Keratinocyte (primary cell): ENCODE measurements around the gene SLC22A14. TPM values are rescaled to one million over a fixed set of nuclear protein-coding genes. Genes with fewer than 3 reads are reported as not detected.

Experiments
- DNase-seq: peaks from one replicate; pipeline ENCODE4 v3.0.0-alpha.2; 2011; ENCODE audit warnings: low read depth, missing footprints, low spot score
- FAIRE-seq: peaks from 2 replicates; lab custom pipeline; 2011; peaks lifted over from hg19 to GRCh38; lab: Jason Lieb, UNC
- H2AFZ ChIP-seq: 2 replicates; pipeline ENCODE4 v1.6.0; 2012; ENCODE audit warnings: low read length, control low read depth, inconsistent platforms; ENCODE audit not compliant: control insufficient read depth
- H3K27ac ChIP-seq: 2 replicates; pipeline ENCODE4 v1.5.1; 2011; ENCODE audit warnings: low read length; ENCODE audit not compliant: control insufficient read depth, insufficient read depth
- H3K27me3 ChIP-seq: 3 replicates; pipeline ENCODE4 v1.6.0; 2011; ENCODE audit warnings: low read length; ENCODE audit not compliant: control insufficient read depth, insufficient read depth; ENCODE audit errors: extremely low read depth
- H3K36me3 ChIP-seq, 2 experiments: 2 replicates in 1 of 2; 3 replicates in 1 of 2; pipeline ENCODE4 v1.5.1; 2011; ENCODE audit warnings: low read length in 2 of 2, mild to moderate bottlenecking in 1 of 2; ENCODE audit not compliant: control insufficient read depth in 2 of 2, insufficient read depth in 2 of 2; ENCODE audit errors: extremely low read depth in 1 of 2
- H3K4me1 ChIP-seq: 3 replicates; pipeline ENCODE4 v1.5.1; 2011; ENCODE audit warnings: low read length; ENCODE audit not compliant: control insufficient read depth, insufficient read depth; ENCODE audit errors: extremely low read depth
- H3K4me2 ChIP-seq: 3 replicates; pipeline ENCODE4 v1.6.0; 2011; ENCODE audit warnings: low read depth, low read length; ENCODE audit not compliant: control insufficient read depth, insufficient read depth; ENCODE audit errors: extremely low read depth
- H3K4me3 ChIP-seq, 3 experiments: fragments of 200-600 bp in 1 of 3; sonication (generic) in 1 of 3; 2 replicates in 2 of 3; 3 replicates in 1 of 3; pipeline ENCODE4 v1.5.1; 2011 to 2016; ENCODE audit warnings: low read length in 3 of 3, mild to moderate bottlenecking in 3 of 3, control low read depth in 2 of 3, inconsistent platforms in 1 of 3, low read depth in 1 of 3, mixed read lengths in 1 of 3, mixed run types in 1 of 3, moderate library complexity in 1 of 3; ENCODE audit not compliant: control insufficient read depth in 2 of 3, insufficient read depth in 2 of 3; ENCODE audit errors: extremely low read depth in 1 of 3
- H3K79me2 ChIP-seq: 2 replicates; pipeline ENCODE4 v1.6.0; 2012; ENCODE audit warnings: low read length; ENCODE audit not compliant: control insufficient read depth, insufficient read depth
- H3K9ac ChIP-seq: 3 replicates; pipeline ENCODE4 v1.6.0; 2011; ENCODE audit warnings: low read length; ENCODE audit not compliant: control insufficient read depth, insufficient read depth; ENCODE audit errors: extremely low read depth
- H3K9me1 ChIP-seq: 3 replicates; pipeline ENCODE4 v1.6.0; 2011; ENCODE audit warnings: low read length; ENCODE audit not compliant: control insufficient read depth, insufficient read depth; ENCODE audit errors: extremely low read depth
- H3K9me3 ChIP-seq: 2 replicates; pipeline ENCODE4 v1.5.1; 2012; ENCODE audit warnings: low read depth, low read length; ENCODE audit not compliant: control insufficient read depth
- H4K20me1 ChIP-seq: 3 replicates; pipeline ENCODE4 v1.6.0; 2011; ENCODE audit warnings: low read length; ENCODE audit not compliant: control insufficient read depth, insufficient read depth; ENCODE audit errors: extremely low read depth
- EZH2 ChIP-seq: IDR thresholded peaks from one replicate; pipeline ENCODE4 v1.6.1; 2012; ENCODE audit warnings: inconsistent platforms, mild to moderate bottlenecking, low read length, moderate library complexity
- dilution Hi-C: fragments of 300-500 bp; cut with MboI; formaldehyde crosslinking; loops from one replicate; pipeline ENCODE4 v1.7.0; 2020; ENCODE audit warnings: low sequenced_read_pairs; ENCODE audit not compliant: extremely low pct_ligation_motif_present
- polyA minus RNA-seq, 3 experiments: library from RNA; depleted of rRNA, polyadenylated mRNA; stranded (reverse); fragments of >200 nt; gene quantifications; 1 replicate in 1 of 3; 2 replicates in 1 of 3; 3 replicates in 1 of 3; pipeline ENCODE4 v1.2.3, GENCODE V29; 2011
- polyA plus RNA-seq, 5 experiments: library from polyadenylated mRNA; depleted of rRNA in 3 of 5; stranded (reverse) in 3 of 5; stranded (forward) in 1 of 5; unstranded in 1 of 5; fragments of >200 nt; gene quantifications; 1 replicate in 1 of 5; 2 replicates in 3 of 5; 3 replicates in 1 of 5; pipeline versions ENCODE4 v1.2.1 to v1.2.3, GENCODE V29; 2011 to 2012; ENCODE audit warnings: missing spikeins in 2 of 5, low read depth in 1 of 5, low replicate concordance in 1 of 5
- TF ChIP-seq, protein P1 (sequence below), 3 experiments: IDR thresholded peaks in 1 of 3; conservative IDR thresholded peaks in 1 of 3; optimal IDR thresholded peaks in 1 of 3; 2 replicates in 2 of 3; 3 replicates in 1 of 3; pipeline versions ENCODE3 to v1.5.1; 2011; ENCODE audit warnings: low read length in 3 of 3, mild to moderate bottlenecking in 3 of 3, moderate library complexity in 2 of 3, control low read depth in 1 of 3, inconsistent platforms in 1 of 3; ENCODE audit not compliant: insufficient read depth in 2 of 3; ENCODE audit errors: extremely low read depth in 1 of 3

The SLC22A14 gene, protein sequence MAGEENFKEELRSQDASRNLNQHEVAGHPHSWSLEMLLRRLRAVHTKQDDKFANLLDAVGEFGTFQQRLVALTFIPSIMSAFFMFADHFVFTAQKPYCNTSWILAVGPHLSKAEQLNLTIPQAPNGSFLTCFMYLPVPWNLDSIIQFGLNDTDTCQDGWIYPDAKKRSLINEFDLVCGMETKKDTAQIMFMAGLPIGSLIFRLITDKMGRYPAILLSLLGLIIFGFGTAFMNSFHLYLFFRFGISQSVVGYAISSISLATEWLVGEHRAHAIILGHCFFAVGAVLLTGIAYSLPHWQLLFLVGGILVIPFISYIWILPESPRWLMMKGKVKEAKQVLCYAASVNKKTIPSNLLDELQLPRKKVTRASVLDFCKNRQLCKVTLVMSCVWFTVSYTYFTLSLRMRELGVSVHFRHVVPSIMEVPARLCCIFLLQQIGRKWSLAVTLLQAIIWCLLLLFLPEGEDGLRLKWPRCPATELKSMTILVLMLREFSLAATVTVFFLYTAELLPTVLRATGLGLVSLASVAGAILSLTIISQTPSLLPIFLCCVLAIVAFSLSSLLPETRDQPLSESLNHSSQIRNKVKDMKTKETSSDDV
- polyA plus RNA-seq (0.08 to 0.37 TPM (median 0.20 TPM) in 3 replicates), polyA minus RNA-seq (1.9 to 2.6 TPM in 2 of 3 replicates, not detected in the other)
- 0.74 TPM for polyA plus RNA-seq (2011; ENCODE audit: low read depth)
- 0.12 and 0.16 TPM in 2 replicates for polyA plus RNA-seq (2011; cell fraction: cytosol; rRNA removed)
- polyA plus RNA-seq (2011; cell fraction: nucleus; rRNA removed), result 2.5 and 2.8 TPM in 2 replicates
- 1.2 TPM in 1 of 2 replicates, not detected in the other for polyA plus RNA-seq (2012; ENCODE audit: low replicate concordance)
- not detected for polyA minus RNA-seq (2011; cell fraction: cytosol; rRNA and poly(A)+ RNA removed)
- polyA minus RNA-seq (2011; cell fraction: nucleus; rRNA and poly(A)+ RNA removed), result 1.9 and 4.2 TPM in 2 replicates

DNA sequence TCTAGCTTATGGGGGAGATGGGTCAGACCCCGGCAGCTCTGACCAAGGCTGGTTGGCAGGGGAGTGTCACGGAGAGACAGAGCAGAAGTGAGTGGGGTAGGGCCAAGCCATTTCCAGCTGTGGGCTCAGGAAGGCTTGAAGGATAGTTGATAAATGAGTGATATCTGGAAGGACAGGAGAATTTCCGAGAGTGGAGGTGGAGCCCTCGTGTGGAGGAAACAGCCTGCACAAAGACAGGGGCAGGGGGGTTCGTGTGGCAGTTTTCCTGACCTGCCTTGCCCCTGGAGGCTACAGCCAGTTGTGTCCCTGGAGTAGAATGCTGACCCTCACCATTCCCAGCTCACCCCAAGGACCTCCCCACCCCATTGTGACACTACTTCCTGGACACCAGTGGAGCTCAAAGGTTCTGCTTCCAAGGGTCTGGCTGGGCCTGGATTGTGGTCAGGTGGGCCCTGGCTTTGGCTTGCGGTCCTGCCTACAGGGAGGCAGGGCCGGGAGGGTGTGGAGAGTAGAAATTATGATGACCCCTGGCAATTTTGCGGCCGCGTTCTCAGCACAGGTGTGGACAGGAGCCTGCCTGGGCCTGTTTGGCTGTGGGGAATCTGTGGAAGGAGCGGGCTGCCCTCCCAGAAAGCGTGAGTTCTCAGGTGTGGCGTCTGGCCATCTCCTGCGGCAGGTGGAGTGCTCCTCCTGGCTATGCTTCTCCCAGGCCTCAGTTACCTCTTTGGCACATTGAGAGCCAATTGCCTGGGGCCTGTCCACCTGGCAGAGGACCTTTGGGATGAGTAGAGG, at the start of gene SLC22A14:
SLC22A14 (plus strand) TSS at position 400 of the 792 bp plus-strand sequence. CDS start 23,733 bp downstream, outside the sequence.
- dilution Hi-C loops, result no loop called here
- Histone ChIP-seq H3K9me1 (no peaks in the 10 kb centered on the region), H3K79me2 (no peaks in the 10 kb centered on the region), H3K4me3 (no peak within 1 kb of the TSS), H4K20me1 (no peaks in the 10 kb centered on the region), H3K27me3 (no peaks in the 10 kb centered on the region), H3K4me2 (no peak within 1 kb of the TSS), H3K27ac (no peak within 1 kb of the TSS), H2AFZ (no peak within 1 kb of the TSS), H3K9me3 (no peaks in the 10 kb centered on the region), H3K36me3 (peaks cover 0 to 7% of the 10 kb centered on the region in 2 experiments), H3K9ac (no peak within 1 kb of the TSS), H3K4me1 (no peaks in the 10 kb centered on the region)
- no peak for TF ChIP-seq EZH2
- TF ChIP-seq, protein P1, sequence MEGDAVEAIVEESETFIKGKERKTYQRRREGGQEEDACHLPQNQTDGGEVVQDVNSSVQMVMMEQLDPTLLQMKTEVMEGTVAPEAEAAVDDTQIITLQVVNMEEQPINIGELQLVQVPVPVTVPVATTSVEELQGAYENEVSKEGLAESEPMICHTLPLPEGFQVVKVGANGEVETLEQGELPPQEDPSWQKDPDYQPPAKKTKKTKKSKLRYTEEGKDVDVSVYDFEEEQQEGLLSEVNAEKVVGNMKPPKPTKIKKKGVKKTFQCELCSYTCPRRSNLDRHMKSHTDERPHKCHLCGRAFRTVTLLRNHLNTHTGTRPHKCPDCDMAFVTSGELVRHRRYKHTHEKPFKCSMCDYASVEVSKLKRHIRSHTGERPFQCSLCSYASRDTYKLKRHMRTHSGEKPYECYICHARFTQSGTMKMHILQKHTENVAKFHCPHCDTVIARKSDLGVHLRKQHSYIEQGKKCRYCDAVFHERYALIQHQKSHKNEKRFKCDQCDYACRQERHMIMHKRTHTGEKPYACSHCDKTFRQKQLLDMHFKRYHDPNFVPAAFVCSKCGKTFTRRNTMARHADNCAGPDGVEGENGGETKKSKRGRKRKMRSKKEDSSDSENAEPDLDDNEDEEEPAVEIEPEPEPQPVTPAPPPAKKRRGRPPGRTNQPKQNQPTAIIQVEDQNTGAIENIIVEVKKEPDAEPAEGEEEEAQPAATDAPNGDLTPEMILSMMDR (optimal IDR thresholded peaks at IDR 0.05 in 1 of 3, IDR thresholded peaks at IDR 0.05 in 1 of 3, conservative IDR thresholded peaks at IDR 0.05 in 1 of 3; ENCODE audit: extremely low read depth in 1 of 3, insufficient read depth in 2 of 3, low read length in 3 of 3), result peak in 2 of 3 experiments; percentile 17 to 41
- no peak for DNase-seq
- FAIRE-seq, result no peak

DNA sequence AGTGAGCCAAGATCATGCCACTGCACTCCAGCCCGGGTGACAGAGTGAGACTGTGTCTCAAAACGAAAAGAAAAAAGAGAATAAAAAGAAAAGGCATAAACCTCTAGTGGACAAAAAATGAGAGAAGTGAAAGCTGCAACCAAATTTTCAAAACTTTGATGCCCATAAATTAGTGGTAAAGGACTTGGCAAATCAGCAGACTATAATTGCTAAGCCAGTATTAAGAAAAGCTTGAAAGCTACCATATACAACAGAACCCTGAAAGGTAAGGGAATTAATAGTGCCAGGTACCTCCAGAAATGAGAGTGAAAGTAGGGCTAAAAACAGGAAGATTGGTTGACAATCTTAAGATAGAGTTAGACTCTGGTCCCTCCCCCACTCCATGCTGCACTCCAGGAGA, 49.4 kb upstream of the SLC22A14 start:
- no peaks in the 10 kb centered on the region for H3K9me3 ChIP-seq
- H3K4me1 ChIP-seq, result peaks cover 19% of the 10 kb centered on the region
- H3K36me3 ChIP-seq, result peaks cover 10 to 18% of the 10 kb centered on the region in 2 experiments
- H2AFZ ChIP-seq, result no peak overlapping the region
- no peak for TF ChIP-seq EZH2
- TF ChIP-seq, protein P1 (optimal IDR thresholded peaks at IDR 0.05 in 1 of 3, IDR thresholded peaks at IDR 0.05 in 1 of 3, conservative IDR thresholded peaks at IDR 0.05 in 1 of 3; ENCODE audit: extremely low read depth in 1 of 3, insufficient read depth in 2 of 3, low read length in 3 of 3), result no peak
- no peaks in the 10 kb centered on the region for H3K9me1 ChIP-seq
- no peak overlapping the region for H3K9ac ChIP-seq
- FAIRE-seq (no peak), DNase-seq (no peak)
- no peaks in the 10 kb centered on the region for H4K20me1 ChIP-seq
- H3K4me2 ChIP-seq, result no peak overlapping the region
- peaks cover 8% of the 10 kb centered on the region for H3K79me2 ChIP-seq
- no peaks in the 10 kb centered on the region for H3K27me3 ChIP-seq
- H3K4me3 ChIP-seq, result no peak overlapping the region
- H3K27ac ChIP-seq, result no peak overlapping the region
- dilution Hi-C loops, result no loop called here
